Renal cortical epithelial cell (primary cell): ENCODE measurements around the gene CST11. TPM values are rescaled to one million over a fixed set of nuclear protein-coding genes. Genes with fewer than 3 reads are reported as not detected.
A peak's percentile ranks its signal among the peaks of the same experiment; 100 is the strongest.

Experiments used
- DNase-seq: peaks from one replicate; pipeline ENCODE4 v3.0.0-alpha.2; 2011; ENCODE audit warnings: low read depth
- total RNA-seq: library from RNA; depleted of rRNA; stranded (reverse); fragments of >200 nt; gene quantifications from 2 replicates; pipeline ENCODE4 v1.2.3, GENCODE V29; 2014

Gene CST11
- total RNA-seq, 1 donor from 2014 or later: not detected

DNA sequence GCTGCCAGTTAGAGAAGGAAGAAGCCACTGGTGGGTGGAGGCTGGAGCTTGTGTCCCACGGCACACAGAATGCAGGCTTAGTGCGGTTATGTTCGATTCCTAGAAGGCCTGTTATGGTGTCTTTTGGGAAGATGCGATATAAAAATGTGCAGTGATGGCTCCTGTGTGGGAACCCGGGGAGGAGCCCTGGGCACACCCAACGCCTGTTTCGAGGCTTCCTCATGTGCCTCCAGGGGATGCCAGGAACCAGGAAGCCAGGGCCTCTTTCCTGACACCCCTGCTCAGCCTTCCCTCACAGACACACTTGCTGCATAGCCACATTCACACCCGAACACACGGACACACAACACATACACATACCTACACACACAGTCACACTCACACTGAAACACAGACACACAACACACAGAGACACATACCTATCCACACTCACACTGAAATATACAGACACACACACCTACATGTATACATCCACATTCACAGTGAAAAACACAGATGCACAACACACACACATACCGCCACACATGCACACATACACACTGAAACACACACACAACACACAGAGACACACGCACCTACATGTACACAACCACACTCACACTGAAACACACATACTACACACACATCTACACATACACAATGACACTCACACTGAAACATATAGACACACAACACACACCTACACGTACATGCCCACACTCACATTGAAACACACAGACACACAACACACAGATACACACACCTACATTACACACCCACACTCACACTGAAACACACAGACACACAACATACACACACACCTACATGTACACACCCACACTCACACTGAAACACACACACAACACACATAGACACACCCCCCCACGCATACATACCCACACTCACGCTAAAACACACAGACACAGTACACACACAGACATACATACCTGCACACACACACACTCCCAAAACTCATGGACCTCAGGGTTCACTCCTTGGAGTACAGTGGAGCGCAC is 1.2 kb upstream of the CST11 start:
- no peak for DNase-seq

GRCh38 chr20:23451956-23452487 is 654 bp downstream of the CST11 start:
- peak; percentile 53 for DNase-seq

GRCh38 chr20:23450877-23451276 is 1.8 kb downstream of the CST11 start:
- no peak for DNase-seq

GRCh38 chr20:23449421-23449820 is 3.3 kb downstream of the CST11 start:
- no peak for DNase-seq

GRCh38 chr20:23448167-23448566 is 4.5 kb downstream of the CST11 start:
- DNase-seq: no peak

DNA sequence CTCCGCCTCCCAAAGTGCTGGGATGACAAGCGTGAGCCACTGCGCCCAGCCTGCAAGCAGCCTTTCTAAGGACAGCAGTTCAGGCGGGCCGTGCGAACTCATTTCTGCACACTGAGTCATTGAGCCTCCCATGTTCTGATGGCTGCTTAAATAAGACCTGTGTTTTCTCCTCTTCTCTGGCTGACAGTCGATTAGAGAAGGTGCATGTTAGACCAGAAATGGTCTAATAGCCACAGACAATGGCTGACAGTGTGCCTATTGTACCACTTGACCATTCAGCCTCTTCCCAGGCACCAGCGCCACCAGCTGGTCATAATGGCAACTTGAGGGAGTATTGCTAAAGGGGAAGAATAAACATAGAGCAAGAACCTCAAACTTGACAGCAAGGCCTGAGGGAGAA is 6.2 kb downstream of the CST11 start:
- peak; percentile 75 for DNase-seq

DNA sequence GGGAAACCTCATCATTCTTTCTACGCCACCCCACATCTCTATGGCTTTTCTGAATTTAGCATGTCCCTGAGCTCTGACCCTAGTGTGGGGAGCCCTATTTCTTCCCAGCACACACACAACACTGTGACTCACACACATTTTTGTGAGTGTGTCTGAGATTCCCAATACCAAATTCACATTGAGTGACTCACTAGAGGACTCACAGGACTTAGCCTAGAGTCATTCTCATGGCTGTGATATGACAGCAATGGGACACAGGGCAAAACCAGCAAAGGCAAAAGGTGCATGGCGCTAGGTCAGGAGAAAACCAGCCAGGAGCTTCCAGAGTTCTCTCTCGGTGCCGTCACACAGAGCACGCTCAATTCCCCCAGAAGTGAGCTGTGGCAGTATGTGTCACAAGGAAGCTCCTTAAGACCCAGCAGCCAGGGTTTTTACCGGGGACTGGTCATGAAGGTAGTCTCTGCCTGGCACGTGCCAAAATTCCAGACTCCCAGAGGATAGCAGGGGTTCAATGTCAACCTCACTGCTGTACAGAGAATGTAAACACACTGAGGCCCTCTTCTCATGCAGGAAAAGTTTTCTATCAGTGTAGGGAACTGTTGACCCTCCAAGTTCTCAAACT is 7.0 kb downstream of the CST11 start:
- DNase-seq: peak; percentile 92

DNA sequence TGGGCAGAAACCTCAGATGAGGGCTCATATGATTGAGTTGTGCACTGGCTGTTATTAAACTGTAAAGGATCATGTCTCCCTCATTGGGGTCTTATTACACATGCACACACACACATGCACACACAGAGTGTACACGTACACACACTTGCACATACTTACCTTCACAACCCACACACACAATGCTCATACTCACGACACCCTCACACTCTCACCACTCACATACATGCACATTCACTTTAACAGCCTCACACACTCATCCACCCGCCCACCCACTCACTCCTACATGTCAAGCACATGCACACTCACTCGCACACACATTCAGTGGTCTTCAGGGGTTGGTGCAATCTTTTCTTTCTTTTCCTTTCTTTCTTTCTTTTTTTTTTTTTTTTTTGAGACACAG is 7.8 kb downstream of the CST11 start:
- DNase-seq: no peak

DNA sequence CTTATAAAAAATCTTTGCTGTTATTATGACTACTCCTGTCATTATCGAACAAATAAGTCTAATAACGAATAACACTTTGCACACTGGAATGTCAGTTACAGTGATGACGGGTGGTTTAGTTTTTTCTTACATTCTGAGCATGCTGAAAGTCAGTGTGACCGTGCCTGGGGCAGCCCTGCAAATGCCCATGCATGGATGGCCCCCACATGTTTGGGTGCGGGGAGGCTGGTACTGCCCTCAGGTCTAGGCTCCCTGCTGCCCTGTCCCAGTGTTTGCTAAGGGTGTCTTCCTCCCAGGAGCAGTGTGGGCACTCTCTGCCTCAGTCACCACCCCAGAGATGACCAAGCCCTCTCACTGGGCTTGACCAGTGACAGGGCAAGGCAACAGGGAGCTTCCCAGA is 10.2 kb downstream of the CST11 start:
- no peak for DNase-seq

DNA sequence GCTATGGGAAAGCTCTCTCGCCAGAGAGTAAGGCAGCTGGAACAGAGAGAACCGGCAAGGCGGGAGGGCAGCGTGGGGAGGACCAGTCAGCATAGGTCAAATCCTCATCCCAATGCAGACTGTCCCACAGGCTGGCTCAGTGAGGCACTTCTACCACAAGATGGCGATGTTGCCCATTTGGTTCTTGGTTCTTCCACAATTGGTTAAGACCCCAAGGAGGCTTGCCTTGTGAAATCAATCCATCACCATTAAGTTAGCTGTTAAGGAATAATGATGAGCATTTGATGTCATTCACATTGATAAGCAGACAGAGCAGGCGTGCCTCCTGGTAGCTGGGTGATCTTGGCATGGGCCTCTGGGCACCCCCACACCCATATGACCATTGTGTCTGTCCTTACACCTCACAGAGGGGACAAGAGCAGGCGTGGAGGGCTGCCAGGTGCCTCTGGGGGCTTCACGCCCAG is 10.8 kb downstream of the CST11 start:
- DNase-seq: peak; percentile 73

- DNase-seq: no peak
Observed at GRCh38 chr20:23440004-23440403, 12.7 kb downstream of the CST11 start.

DNA sequence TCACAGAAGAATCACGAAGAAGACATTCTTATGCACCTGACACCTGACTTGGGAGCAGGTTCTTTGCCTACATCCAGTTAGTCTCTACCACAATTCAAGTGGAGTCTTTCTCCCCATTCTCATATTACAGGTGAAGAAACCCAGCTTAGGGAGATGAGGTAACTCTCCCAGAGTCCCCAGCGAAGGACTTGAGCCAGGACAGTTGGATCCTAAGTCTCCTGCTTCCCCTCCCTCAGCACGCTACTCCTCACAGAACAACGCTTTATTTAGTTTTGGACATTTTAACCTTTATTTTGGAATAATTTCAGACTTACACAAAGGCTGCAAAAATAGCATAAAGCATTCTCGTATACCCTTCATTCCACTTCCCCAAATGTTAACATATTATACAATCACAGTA is 14.0 kb downstream of the CST11 start:
- DNase-seq: no peak

DNA sequence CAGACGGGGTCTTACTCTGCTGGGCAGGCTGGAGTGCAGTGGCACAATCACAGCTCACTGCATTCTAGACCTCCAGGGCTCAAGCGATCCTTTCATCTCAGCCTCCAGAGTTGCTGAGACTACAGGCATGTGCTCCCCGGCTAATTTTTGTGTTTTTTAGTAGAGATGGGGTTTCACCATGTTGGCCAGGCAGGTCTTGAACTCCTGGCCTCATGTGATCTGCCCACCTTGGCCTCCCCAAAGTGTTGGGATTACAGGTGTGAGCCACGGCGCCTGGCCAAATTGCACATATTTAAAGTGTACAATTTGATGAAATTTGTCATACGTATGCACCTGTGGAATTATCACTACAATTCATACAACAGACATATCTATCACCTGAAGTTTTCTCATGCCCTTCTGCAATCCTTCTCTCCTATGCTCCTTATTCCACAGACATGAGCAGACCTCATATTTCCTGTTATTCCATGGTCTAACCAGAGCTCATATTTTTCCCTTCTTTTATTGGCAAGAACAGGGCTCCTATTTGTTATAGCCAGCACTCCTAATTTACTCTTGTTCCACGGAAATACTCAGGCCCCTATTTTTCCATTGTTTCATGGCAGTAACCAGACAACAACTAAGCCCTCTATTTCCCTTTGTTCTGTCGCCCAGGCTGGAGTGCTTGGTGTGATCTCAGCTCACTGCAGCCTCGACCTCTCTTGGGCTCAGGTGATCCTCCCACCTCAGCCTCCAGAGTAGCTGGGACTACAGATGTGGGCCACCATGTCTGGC is 15.4 kb downstream of the CST11 start:
- no peak for DNase-seq

DNA sequence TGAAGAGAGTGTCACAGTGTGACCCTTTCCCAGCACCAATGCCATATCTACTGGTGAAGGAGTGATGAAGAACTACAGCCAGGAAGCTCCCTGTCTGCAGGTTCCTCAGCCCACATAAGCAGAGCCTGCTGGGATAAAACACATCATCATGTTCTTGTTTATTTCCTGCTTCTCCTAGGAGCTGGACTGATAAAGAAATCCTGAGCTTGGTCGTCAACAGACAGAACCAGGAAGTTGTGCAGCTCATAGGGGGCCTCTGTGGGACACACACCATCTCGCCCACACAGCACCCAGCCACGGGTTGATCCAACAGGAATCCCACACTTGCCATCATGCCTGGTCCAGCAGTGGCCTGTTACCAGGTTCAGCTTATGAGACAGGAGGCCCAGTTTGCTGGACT is 16.0 kb downstream of the CST11 start:
- DNase-seq: no peak

DNA sequence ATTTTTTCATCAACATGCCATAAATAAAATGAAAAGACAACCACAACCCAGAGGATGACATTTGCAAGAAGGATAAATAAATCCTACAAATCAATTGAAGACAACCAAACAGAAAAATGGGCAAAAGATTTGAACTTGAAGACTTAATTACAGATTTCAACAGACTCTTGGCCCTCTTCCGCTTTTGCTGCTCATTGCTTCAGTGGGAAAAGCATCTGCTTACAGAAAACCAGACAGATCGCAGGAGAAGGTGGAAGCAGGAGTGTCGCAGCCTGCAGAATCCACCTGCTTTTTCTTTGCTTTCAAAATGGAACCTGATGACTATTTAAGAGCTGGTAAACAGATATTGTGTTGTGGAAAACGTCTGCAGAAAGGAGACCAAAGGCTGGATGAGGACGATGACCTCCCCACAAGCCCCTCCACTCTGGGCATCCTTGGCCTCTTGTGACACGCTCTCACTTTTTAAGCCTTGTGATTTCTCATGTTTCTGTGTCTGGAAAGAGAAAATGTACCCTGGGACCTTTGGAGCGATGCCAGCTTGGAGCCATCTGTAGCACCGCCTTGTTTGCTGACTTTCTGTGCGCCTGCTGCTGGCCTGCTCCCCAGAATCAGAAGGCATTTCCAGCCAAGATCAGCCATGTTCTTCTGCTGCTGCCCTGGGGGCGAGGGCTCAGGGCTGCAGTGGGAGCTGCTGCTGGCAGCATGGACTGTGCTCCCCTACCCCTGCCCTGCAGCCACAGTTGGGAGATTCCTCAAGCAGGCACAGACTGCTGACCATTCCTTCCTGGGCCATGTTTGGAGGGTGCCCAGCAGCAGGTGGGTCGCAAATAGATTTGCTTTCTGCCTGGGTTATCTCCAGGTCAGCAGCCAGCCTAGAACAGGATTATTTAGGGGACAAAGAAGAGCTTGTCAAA is 16.8 kb downstream of the CST11 start:
- no peak for DNase-seq

GRCh38 chr20:23434521-23435313 is 18.0 kb downstream of the CST11 start:
- DNase-seq: no peak

DNA sequence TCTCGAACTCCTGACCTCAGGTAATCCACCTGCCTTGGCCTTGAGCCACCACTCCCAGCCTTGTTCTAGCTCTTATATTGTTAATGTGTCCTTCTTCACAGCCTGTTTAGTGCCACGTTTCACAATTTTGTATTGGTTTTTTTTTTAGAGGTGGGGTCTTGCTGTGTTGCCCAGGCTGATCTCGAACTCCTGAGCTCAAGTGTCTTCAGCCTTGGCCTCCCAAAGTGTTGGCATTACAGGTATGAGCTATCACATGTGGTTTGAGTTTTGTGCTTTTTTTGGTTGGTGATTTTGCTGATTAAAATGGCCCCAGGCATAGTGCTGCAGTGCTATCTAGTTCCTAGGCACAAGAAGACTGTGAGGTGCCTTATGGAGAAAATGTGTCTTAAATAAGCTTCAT is 19.0 kb downstream of the CST11 start:
- no peak for DNase-seq

DNA sequence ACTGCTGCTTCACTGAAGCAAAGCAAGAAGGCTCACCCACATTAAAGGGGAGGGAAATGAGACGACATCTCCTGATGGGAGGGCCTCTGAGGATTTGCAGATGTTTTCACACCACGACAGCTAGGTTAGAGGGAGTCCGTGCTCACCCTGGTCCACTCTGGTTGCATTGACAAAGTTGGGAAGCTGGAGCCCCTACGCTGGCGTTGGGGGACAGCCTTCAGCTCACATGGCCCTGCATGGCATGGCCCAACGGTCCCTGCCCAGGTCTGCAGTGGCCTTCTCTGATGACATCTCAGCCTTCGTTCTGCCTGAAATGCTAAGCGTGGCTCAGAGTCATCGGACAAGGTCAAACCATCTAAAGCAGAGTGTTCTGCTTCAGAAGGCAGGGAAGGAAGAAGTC is 27.5 kb downstream of the CST11 start:
- DNase-seq: no peak

GRCh38 chr20:23420943-23421931 is 31.4 kb downstream of the CST11 start, which contains the start of gene NAPB:
NAPB (minus strand) TSS chr20:23421488; CDS start chr20:23421402, 86 bp downstream.
- DNase-seq: peak; percentile 75
